CD1c-positive myeloid dendritic cell (primary cell): Measurements from ENCODE around the gene CHTF18.
"Not testable (repeated sequence)": the region's sequence is repeated elsewhere in the genome, so short reads cannot be mapped to it uniquely, and the experiment has no call there.

ENCODE experiments used
- DNase-seq: peaks from one replicate; pipeline ENCODE4 v3.0.0-alpha.2; 2016; ENCODE audit errors: extremely low spot score

CHTF18 gene

DNA sequence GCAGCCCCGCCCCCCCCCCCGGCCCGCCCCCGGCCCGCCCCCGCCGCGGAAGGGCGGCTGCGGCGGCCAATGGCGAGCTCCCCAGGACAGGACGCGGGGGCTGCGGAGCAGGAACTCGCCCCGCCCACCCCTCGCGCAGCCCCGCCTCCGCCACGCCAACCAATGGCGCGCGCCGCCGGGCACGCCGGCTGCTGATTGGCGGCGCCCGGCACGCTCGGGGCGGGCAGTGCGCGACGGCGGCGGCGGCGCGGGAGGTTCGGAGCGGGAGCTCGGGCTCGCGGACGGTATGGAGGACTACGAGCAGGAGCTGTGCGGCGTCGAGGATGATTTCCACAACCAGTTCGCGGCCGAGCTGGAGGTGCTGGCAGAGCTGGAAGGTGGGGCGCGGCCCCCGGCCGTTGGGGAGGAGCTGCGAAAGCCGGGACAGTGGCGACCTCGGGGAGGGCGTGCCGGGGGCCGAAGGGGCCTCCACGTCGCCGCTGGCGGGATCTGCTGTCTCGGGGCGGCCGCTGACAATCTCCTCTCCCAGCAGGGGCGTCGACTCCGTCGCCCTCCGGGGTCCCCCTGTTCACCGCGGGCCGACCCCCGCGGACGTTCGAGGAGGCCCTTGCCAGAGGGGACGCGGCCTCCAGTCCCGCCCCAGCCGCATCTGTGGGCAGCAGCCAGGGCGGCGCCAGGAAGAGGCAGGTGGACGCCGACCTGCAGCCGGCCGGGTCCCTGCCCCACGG lies at the start of gene CHTF18:
Gene CHTF18 (plus strand): TSS at position 222 of the 728 bp plus-strand sequence. CDS start 65 bp downstream, at position 287.
- DNase-seq, result peak; percentile 97

GRCh38 chr16:739560-740458 lies 48.6 kb upstream of the CHTF18 start:
- no peak for DNase-seq

- DNase-seq, result peak; percentile 28
These were observed 48.0 kb upstream of the CHTF18 start for GRCh38 chr16:740459-740763.

DNA sequence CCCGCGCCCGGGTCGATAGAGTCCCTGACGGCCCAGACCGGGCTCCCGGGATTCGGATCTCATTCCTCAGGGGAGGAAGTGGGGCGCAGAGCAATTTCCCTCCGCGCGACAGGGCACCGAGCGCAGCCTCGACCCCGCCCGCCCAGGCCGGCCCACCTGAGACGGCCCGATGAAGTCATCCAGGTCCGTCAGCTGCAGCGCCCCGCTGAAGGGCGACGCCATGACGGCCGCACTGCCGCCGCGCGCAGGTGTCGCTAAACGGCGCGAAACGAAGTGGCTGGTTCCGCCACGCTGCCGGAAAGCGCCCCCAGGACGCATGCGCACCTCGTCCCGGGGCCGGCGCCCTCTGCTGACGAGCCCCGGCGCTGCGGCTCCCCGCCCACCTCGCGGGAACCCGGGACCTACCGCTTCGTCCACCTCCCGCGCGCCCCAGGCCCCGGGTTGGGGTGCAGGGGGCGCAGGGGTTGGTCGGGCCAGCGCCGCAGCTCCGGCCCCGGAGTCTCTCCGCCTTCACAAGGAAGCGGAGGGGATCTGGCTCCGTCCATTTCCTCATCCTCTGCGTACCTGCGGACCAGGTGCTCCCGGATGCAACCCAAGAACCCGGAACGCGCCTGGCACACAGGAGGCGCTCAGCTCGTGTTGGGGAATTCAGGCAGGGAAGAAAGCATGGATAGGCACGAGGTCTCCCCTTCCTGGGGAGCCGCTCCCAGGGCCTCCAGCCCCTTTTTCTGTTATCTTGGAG lies 47.5 kb upstream of the CHTF18 start, which contains the start of gene CIAO3:
Gene CIAO3 (minus strand): TSS at position 234 of the 742 bp plus-strand sequence. CDS start 12 bp downstream, at position 222.
- peak; percentile 96 for DNase-seq

DNA sequence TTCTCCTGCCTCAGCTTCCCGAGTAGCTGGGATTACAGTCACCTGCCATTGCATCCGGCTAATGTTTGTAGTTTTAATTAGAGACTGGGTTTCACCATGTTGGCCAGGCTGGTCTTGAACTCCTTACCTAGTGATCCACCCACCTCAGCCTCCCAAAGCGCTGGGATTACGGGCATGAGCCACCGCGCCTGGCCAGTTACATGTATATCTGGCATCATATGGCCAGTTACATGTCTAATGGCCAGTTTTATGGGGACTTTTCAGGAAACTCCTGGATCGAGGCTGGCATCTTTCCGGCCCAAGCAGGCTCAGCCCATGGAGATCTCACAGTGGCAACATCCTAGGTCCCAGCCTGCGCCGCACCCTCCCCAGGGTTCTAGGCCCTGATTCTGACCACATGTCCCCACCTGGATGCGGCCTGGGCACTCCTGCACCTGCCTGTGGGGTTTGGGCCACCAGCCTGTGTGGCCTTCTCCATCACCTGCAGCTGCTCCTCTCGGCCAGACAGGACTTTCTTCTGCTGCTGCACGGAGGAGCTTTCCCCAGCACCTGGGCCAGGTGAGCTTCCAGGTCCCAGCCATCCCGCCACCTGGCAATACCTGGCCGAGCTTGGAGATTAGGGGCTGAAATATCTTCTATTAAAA lies 46.3 kb upstream of the CHTF18 start:
- no peak for DNase-seq

DNA sequence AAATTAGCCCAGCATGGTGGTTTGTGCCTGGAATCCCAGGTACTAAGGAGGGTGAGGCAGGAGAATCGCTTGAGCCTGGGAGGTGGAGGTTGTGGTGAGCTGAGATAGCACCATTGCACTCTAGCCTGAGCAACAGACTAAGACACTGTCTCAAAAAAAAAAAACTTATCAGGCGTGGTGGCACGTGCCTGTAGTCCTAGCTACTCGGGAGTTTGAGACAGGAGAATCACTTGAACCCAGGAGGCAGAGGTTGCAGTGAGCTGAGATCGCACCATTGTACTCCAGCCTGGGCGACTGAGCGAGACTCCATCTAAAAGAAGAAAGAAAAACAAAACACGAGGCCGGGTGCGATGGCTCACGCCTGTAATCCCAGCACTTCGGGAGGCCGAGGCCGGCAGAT lies 45.5 kb upstream of the CHTF18 start:
- not testable (repeated sequence) for DNase-seq

DNA sequence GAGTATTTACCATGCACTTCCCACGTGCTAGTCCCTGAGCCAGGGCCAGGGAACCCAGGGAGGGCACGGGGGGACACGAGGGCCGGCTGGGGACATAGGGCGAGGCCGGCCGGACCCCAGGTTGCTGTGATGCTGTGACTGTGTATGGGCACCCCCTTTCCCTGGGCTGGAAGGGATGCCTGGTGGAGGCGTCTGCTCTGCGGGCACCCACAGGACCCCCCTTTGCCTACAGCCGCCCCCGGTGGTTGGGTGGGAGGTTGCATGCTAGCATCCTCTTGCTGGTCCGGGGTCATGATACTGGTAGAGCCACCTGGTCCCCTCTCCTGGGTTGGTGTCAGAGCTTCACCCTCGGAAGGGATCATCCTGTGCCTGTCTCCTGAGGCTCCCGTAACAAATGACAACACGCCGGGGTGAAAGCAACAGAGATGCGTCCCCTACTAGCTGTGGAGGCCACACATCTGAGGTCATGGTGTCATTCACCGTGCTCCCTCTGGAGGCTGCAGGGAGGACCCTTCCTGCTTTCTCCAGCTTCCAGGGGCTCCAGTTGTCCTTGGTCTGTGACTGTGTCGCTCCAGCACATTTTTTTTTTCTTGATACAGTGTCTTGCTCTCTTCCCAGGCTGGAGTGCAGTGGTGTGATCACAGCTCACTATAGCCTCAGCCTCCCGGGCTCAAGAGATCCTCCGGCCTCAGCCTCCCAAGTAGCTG lies 44.5 kb upstream of the CHTF18 start:
- no peak for DNase-seq

DNA sequence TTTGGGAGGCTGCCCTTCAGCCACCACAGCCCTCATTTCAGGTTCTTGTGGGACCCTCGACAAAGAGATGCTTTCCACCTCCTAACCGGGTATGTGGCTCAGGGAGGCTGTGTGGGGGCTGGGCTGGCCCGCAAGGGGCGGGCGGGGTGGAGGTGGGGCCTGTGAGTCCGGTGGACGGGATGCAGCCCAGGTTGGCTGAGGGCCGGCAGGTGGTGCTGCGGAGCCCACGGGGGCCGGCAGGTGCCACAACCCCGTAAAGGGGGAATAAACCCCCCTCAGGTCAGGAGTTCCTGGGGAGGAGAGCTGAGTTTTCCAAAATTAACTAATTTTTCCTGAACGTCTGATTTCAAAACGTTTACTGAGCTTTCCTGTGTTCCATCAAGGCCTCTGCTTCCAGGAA lies 42.7 kb upstream of the CHTF18 start:
- no peak for DNase-seq

GRCh38 chr16:746637-747036 lies 41.8 kb upstream of the CHTF18 start:
- DNase-seq, result no peak

DNA sequence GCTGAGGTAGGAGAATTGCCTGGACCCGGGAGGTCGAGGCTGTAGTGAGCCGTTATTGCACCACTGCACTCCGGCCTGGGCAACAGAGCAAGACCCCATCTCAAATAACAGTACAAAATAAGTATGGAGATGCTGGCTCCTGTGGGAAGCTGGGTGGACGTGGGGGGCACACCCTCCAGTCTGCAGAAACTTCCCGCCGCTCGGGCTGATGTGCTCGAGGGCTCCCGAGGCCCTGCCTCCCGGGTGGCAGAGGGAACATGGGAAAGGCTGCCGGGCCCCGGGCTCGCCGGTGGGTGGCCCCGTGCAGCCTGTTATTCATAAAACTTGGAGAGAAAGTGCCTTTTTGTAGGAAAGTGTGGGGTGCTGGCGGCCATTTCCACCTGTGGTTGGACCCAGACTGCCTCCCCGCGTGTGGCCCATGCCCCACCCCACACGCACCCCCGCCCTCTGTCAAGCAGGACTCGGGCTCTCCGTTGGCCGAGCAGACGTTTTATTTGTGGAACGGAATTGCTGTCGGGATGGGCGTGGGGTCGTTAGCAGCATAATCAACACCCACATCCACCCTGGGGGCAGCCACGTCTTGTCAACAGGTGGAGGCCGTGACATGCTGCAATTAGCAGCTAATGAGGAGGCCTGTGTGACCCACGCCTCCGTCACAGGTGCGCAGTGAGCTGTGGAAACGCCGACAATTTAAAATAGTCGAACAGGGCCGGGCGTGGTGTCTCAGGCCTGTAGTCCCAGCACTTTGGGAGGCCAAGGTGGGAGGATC lies 40.3 kb upstream of the CHTF18 start:
- DNase-seq, result no peak

DNA sequence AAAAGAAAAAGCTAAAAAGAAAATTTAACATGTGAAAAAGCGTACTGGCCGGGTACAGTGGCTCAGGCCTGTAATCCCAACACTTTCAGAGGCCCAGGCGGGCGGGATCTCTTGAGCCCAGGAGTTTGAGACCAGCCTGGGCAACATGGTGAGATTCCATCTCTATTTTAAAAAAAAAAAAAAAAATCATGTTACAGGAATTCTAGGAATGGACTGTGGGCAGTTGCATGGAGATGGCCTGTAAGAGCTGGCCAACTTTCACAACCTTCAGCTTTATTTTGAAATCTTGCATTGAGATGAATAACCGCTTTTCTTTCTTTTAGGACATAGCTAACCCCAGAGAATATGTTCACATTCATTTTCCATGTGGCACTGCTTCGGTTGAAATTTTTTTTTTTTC lies 39.4 kb upstream of the CHTF18 start:
- no peak for DNase-seq

DNA sequence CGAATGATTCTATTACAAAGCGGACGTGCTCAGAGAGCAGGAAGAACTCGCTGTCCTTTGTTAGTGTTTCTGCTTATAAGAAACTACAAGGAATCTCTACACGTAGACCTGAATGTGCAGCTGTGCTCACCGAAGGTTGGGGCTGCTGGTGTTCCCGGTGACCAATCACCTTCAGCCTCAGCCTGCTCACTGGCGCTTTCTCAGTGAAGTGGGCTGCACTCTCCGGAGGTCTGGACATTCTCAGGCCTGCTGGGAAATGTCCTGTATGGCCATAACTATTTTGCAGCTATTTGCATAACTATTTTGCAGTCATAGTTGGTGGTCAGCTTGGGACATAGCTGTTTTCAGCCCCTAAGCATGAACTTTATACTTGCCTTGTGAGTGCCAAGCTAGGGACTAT lies 37.9 kb upstream of the CHTF18 start:
- DNase-seq, result no peak

GRCh38 chr16:751152-752006 lies 37.0 kb upstream of the CHTF18 start:
- no peak for DNase-seq

GRCh38 chr16:752007-752312 lies 36.5 kb upstream of the CHTF18 start:
- no peak for DNase-seq

DNA sequence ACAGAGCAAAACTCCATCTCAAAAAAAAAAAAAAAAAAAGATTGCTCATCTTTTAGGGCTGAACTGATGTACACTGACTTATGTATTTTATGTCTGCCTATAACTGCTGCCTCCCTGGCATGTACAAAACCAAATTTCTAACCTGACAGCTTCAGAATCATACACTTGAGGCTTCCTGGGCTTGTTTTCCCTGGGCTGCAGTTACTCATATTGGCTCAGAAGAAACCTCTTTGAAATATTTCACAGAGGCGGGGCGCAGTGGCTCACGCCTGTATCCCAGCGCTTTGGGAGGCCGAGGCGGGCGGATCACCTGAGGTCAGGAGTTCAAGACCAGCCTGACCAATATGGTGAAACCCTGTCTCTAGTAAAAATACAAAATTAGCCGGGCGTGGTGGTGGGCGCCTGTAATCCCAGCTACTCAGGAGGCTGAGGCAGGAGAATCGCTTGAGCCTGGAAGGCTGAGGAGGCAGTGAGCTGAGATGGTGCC lies 34.3 kb upstream of the CHTF18 start:
- DNase-seq, result not testable (repeated sequence)

GRCh38 chr16:754656-755055 lies 33.8 kb upstream of the CHTF18 start:
- DNase-seq, result peak; percentile 65

DNA sequence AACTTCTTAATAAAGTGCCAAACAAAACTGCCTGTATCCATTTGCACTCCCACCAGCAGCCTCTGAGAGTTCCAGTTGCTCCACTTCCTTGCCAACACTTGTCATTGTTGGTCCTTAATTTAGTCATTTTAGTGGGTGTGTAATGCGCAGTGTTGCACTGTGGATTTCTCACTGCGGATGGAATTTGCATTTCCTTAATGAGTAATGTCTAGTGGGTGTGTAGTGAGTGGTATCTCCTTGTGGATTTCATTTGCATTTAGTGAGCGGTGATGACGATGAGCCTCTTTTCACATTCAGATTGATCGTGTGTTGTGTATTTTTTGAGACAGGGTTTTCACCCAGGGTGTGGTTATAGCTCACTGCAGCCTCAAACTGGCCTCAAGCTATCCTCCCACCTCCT lies 32.0 kb upstream of the CHTF18 start:
- peak; percentile 24 for DNase-seq

- no peak for DNase-seq
These were observed 29.1 kb upstream of the CHTF18 start for GRCh38 chr16:759110-759910.

DNA sequence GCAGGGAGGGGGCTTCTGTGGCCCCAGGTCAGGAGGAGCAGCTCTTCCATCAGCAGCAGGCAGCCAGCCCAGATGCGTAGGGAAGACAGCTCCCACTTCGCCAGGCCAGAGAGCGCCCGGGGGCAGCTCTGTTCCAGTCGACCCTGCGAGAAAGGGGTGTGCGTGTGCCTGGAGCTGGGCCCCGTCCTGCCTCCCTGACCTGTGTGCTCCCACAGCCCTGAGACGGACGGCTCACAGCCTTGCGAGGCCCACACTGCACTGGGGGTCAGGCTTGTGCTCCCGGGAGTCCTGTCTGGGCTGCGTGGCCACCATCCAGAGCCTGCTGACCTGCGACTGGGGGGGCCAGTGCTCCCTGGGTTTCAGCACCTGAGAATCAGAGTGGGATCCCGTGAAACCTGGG lies 28.4 kb upstream of the CHTF18 start:
- DNase-seq, result no peak
